Activated CD8-positive, alpha-beta memory T cell treated with anti-CD3 and anti-CD28 coated beads for 1 hour (primary cell): ENCODE measurements around the gene XXYLT1.
"Not testable (repeated sequence)": the region's sequence is repeated elsewhere in the genome, so short reads cannot be mapped to it uniquely, and the experiment has no call there.

Experiments used
- DNase-seq, 2 donors: peaks; one replicate each; pipeline ENCODE4 v3.0.0-alpha.2; 2020; ENCODE audit warnings: low read depth in 1 of 2; ENCODE audit errors: extremely low read depth in 1 of 2

The XXYLT1 gene

GRCh38 chr3:195187609-195188425, 83.1 kb downstream of the XXYLT1 start:
- DNase-seq, result no peak

GRCh38 chr3:195186710-195187047, 84.3 kb downstream of the XXYLT1 start:
- DNase-seq, result not testable (repeated sequence)

GRCh38 chr3:195186041-195186709, 84.8 kb downstream of the XXYLT1 start:
- DNase-seq, result no peak

- DNase-seq, result no peak
These were observed 85.4 kb downstream of the XXYLT1 start for GRCh38 chr3:195185583-195185982.

- DNase-seq, result no peak
These were observed 86.1 kb downstream of the XXYLT1 start for GRCh38 chr3:195184716-195185421.

- DNase-seq, result no peak
These were observed 87.7 kb downstream of the XXYLT1 start for GRCh38 chr3:195183071-195183776.

- no peak for DNase-seq
These were observed 88.5 kb downstream of the XXYLT1 start for GRCh38 chr3:195182470-195182795.

GRCh38 chr3:195181741-195182469, 89.1 kb downstream of the XXYLT1 start:
- DNase-seq, result no peak

GRCh38 chr3:195181113-195181498, 89.9 kb downstream of the XXYLT1 start:
- DNase-seq, result no peak

GRCh38 chr3:195180490-195181112, 90.4 kb downstream of the XXYLT1 start:
- no peak for DNase-seq

- DNase-seq, result no peak
These were observed 91.0 kb downstream of the XXYLT1 start for GRCh38 chr3:195179776-195180489.

- no peak for DNase-seq
These were observed 92.6 kb downstream of the XXYLT1 start for GRCh38 chr3:195178124-195178910.

- DNase-seq, result no peak
These were observed 93.4 kb downstream of the XXYLT1 start for GRCh38 chr3:195177422-195178123.

- DNase-seq, result no peak
These were observed 94.2 kb downstream of the XXYLT1 start for GRCh38 chr3:195176776-195177175.

- DNase-seq, result no peak
These were observed 95.3 kb downstream of the XXYLT1 start for GRCh38 chr3:195175476-195176337.

GRCh38 chr3:195175076-195175475, 95.9 kb downstream of the XXYLT1 start:
- no peak for DNase-seq

GRCh38 chr3:195173657-195174056, 97.3 kb downstream of the XXYLT1 start:
- DNase-seq, result no peak
